Adrenal gland (tissue), 12 donors: Measurements from ENCODE around the gene TCF7L1. TPM values are rescaled to one million over a fixed set of nuclear protein-coding genes. Genes with fewer than 3 reads are reported as not detected.
"Not testable (repeated sequence)": the region's sequence is repeated elsewhere in the genome, so short reads cannot be mapped to it uniquely, and the experiment has no call there.

Source experiments
- DNase-seq, 7 donors: peaks; one replicate each; pipeline ENCODE4 v3.0.0-alpha.2; 2019 to 2020
- H3K27ac ChIP-seq, 5 donors: fragments of 200-600 bp; sonication (generic) in 4 of 5; 1 replicate in 3 of 5; 2 replicates in 2 of 5; pipeline versions ENCODE4 v1.5.1 to v1.8.0; 2016 to 2020; ENCODE audit warnings: mild to moderate bottlenecking in 1 of 5
- H3K27me3 ChIP-seq: fragments of 200-600 bp; 2 replicates; pipeline ENCODE4 v1.8.0; 2021
- H3K36me3 ChIP-seq, 2 donors: fragments of 200-600 bp; replicated peaks in 1 of 2; 1 replicate in 1 of 2; 2 replicates in 1 of 2; pipeline versions ENCODE4 v1.5.1 to v1.8.0; 2018 to 2022
- H3K4me1 ChIP-seq, 2 donors: fragments of 200-600 bp; replicated peaks in 1 of 2; 1 replicate in 1 of 2; 2 replicates in 1 of 2; pipeline versions ENCODE4 v1.5.1 to v1.8.0; 2018 to 2021
- H3K4me3 ChIP-seq, 4 donors: fragments of 200-600 bp; sonication (generic) in 3 of 4; one replicate each; pipeline ENCODE4 v1.5.1; 2016 to 2018
- H3K9me3 ChIP-seq, 3 donors: fragments of 200-600 bp; sonication (generic) in 1 of 3; replicated peaks in 1 of 3; 1 replicate in 2 of 3; 2 replicates in 1 of 3; pipeline versions ENCODE4 v1.5.1 to v1.8.0; 2016 to 2021
- POLR2A ChIP-seq, 2 donors: fragments of 450-650 bp; IDR thresholded peaks; one replicate each; pipeline ENCODE4 v1.6.1; 2017; ENCODE audit warnings: antibody characterized with exemption in 2 of 2, mild to moderate bottlenecking in 2 of 2, moderate library complexity in 1 of 2
- WGBS, 4 donors: extraction: QIAGEN DNeasy Blood & Tissue Kit in 2 of 4; methylation state at CpG; one replicate each; pipeline versions ENCODE4 v1.1.5 to v1.1.7; 2013 to 2017; 5-methylcytosine and 5-hydroxymethylcytosine counted together
- intact Hi-C, 2 donors: fragments of 100-400 bp; cut with DNase I; formaldehyde crosslinking; loops; one replicate each; pipeline versions ENCODE4 v1.14.1 to v1.15.0; 2022 to 2023
- polyA plus RNA-seq, 3 donors: library from polyadenylated mRNA; stranded (reverse); fragments of 200-250 nt in 2 of 3; fragments of 350-450 nt in 1 of 3; fragmentation: Illumina TruSeq in 1 of 3; extraction: RNeasy Lipid Tissue Mini Kit (QIAGEN cat#74804) in 1 of 3; gene quantifications; one replicate each; pipeline ENCODE4 v1.2.3, GENCODE V29; 2013 to 2014
- total RNA-seq, 9 donors: library from RNA; depleted of rRNA in 4 of 9; stranded (reverse); fragments of >200 nt in 4 of 9; fragments of 120-200 nt in 1 of 9; fragmentation: NEBNext Ultra II Directional in 1 of 9; extraction: Animal tissue kit (Norgen Biotek cat#: 25700) in 1 of 9; gene quantifications; one replicate each; pipeline versions ENCODE4 v1.1.0 to v1.2.4, GENCODE V29; 2013 to 2023
- TF ChIP-seq, protein P1 (sequence below), 6 experiments: fragments of 450-650 bp in 4 of 6; fragments of 200-600 bp in 2 of 6; sonication (generic) in 1 of 6; IDR thresholded peaks; 1 replicate in 5 of 6; 2 replicates in 1 of 6; pipeline versions ENCODE4 v1.5.1 to v1.8.0; 2016 to 2021; ENCODE audit warnings: antibody characterized with exemption in 6 of 6, mild to moderate bottlenecking in 2 of 6, moderate library complexity in 1 of 6
- donor health status: healthy with polysubstance abuse.
- donor health status: Bipolar disorder and iron deficiency.
- donor health status: DM: yes; HTN: yes; CAD: no.
- donor health status: DM: no; HTN: no; CAD: no.
- donor health status: DM: no; HTN: no; CAD: no.
- donor health status: DM: yes; HTN: yes; CAD: no.

TCF7L1 gene
- total and polyA plus RNA-seq, 12 donors, result 0.36 to 8.9 (median 3.2) TPM

- DNase-seq, result peak; percentile 93 to 95 (median 93)
- Histone ChIP-seq H3K9me3 (no peaks in the 10 kb centered on the region), H3K27me3 (no peaks in the 10 kb centered on the region), H3K4me3 (peak within 1 kb of the TSS; percentile 9 to 99 (median 82)), H3K27ac (peak within 1 kb of the TSS; percentile 89 to 99 (median 94)), H3K36me3 (peaks cover 0 to 22% of the 10 kb centered on the region in 2 donors), H3K4me1 (peaks cover 38 to 48% of the 10 kb centered on the region in 2 donors)
- WGBS, 4 donors, result 0 to 1% (median 1%) methylated on average over 28 to 57 of the region's 57 CpGs
- intact Hi-C loops, result no loop called here
- TF ChIP-seq, protein P1, sequence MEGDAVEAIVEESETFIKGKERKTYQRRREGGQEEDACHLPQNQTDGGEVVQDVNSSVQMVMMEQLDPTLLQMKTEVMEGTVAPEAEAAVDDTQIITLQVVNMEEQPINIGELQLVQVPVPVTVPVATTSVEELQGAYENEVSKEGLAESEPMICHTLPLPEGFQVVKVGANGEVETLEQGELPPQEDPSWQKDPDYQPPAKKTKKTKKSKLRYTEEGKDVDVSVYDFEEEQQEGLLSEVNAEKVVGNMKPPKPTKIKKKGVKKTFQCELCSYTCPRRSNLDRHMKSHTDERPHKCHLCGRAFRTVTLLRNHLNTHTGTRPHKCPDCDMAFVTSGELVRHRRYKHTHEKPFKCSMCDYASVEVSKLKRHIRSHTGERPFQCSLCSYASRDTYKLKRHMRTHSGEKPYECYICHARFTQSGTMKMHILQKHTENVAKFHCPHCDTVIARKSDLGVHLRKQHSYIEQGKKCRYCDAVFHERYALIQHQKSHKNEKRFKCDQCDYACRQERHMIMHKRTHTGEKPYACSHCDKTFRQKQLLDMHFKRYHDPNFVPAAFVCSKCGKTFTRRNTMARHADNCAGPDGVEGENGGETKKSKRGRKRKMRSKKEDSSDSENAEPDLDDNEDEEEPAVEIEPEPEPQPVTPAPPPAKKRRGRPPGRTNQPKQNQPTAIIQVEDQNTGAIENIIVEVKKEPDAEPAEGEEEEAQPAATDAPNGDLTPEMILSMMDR (IDR thresholded peaks at IDR 0.05), result peak in 2 of 6 experiments; percentile 9 to 19
- TF ChIP-seq POLR2A (IDR thresholded peaks at IDR 0.05), result peak; percentile 98 to 99
Observed at GRCh38 chr2:85327822-85328617, 194.8 kb downstream of the TCF7L1 start, which contains the start of gene TGOLN2. TSS of gene TGOLN2 (minus strand) at chr2:85327989. CDS start at chr2:85327962, 27 bp downstream.

DNA sequence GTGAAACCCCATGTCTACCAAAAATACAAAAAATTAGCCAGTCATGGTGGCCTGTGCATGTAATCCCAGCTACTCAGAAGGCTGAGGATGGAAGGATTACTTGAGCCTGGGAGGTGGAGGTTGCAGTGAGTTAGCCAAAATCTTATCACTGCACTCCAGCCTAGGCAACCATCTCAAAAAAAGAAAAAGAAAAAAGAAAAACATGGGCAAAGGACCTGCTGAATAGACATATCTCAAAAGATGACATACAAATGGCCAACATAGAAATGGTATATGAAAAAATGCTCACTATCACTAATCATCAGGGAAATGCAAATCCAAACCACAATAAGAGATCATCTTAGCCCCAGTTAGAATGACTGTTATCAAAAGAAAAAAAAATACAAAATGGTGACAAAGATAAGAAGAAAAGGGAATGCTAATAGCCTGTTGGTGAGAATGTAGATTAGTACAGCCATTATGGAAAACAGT lies 196.0 kb downstream of the TCF7L1 start:
- Histone ChIP-seq H3K36me3 (peaks cover 0 to 10% of the 10 kb centered on the region in 2 donors), H3K27me3 (no peaks in the 10 kb centered on the region), H3K27ac (no peak overlapping the region), H3K9me3 (no peaks in the 10 kb centered on the region), H3K4me1 (peaks cover 32 to 36% of the 10 kb centered on the region in 2 donors), H3K4me3 (no peak overlapping the region)
- no peak for DNase-seq
- intact Hi-C loops, result no loop called here
- TF ChIP-seq POLR2A (IDR thresholded peaks at IDR 0.05), result no peak
- TF ChIP-seq, protein P1 (IDR thresholded peaks at IDR 0.05), result no peak

DNA sequence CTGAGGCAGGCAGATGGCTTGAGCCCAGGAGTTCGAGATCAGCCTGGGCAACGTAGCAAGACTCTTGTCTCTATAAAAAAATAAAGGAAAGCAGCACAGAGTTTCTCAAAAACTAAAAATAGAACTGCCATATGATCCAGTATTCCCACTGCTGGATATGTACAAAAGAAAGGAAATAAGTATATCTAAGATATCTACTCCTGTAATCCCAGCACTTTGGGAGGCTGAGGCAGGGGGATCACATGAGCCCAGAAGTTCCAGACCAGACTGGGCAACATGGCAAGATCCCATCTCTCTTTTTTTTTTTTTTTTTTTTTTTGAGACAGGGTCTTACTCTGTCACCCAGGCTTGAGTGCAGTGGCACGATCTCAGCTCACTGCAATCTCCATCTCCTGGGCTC lies 196.5 kb downstream of the TCF7L1 start:
- H3K4me3 ChIP-seq, DNase-seq, H3K36me3 ChIP-seq, intact Hi-C loops, H3K27ac ChIP-seq, H3K9me3 ChIP-seq, H3K27me3 ChIP-seq: not testable (repeated sequence)
- H3K4me1 ChIP-seq, result peaks cover 27 to 31% of the 10 kb centered on the region in 2 donors
- WGBS, 4 donors, result 84 to 90% (median 87%) methylated on average over 3 of the region's 3 CpGs

DNA sequence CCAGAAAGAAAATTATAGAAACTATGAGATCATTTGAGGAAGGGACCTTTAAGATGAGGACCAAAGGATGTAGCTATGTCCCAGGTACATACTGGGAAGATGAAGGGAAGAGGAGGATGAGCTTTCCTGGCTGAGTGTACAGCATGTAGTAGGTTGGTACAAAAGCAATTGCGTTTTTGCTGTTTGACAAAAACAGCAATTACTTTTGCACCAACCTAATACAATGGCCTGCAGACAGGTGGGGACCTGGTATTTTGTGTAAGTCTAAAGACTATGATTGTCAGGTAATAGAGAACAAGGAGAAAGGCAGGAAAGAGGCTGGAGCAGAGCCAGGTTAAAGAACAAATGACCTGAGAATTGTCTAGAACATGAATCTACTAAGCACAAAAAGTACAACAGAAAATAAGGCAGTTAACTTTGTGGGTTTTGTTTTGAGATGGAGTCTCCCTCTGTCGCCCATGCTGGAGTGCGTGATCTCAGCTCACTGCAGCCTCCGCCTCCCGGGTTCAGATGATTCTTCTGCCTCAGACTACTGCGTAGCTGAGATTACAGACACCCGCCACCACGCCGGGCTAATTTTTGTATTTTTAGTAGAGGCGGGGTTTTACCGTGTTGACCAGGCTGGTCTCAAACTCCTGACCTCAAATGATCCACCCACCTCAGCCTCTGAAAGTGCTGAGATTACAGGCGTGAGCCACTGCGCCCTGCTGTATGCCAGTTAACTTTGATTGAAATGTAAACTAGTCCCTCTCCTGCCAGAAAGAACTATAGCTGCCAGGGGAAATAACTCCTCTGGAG lies 197.8 kb downstream of the TCF7L1 start:
- peaks cover 14 to 17% of the 10 kb centered on the region in 2 donors for H3K4me1 ChIP-seq
- no peak for TF ChIP-seq POLR2A (IDR thresholded peaks at IDR 0.05)
- TF ChIP-seq, protein P1 (IDR thresholded peaks at IDR 0.05), result no peak
- peaks cover 0 to 2% of the 10 kb centered on the region in 2 donors for H3K36me3 ChIP-seq
- 82 to 87% (median 86%) methylated on average over 13 of the region's 13 CpGs for WGBS, 4 donors
- H3K9me3 ChIP-seq, result no peaks in the 10 kb centered on the region
- no peak for DNase-seq
- H3K27me3 ChIP-seq, result no peaks in the 10 kb centered on the region
- intact Hi-C loops, result no loop called here
- no peak overlapping the region for H3K4me3 ChIP-seq
- no peak overlapping the region for H3K27ac ChIP-seq

DNA sequence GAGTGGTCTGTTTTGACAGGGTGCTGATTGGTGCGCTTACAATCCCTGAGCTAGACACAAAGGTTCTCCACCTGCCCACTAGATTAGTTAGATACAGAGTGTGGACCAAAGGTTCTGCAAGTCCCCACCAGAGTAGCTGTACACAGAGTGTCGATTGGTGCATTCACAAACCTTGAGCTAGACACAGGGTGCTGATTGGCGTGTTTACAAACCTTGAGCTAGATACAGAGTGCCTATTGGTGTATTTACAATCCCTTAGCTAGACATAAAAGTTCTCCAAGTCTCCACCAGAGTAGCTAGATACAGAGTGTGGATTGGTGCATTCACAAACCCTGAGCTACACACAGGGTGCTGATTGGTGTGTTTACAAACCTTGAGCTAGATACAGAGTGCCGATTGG lies 200.7 kb downstream of the TCF7L1 start:
- intact Hi-C loops, H3K9me3 ChIP-seq, H3K4me3 ChIP-seq, H3K4me1 ChIP-seq, H3K27ac ChIP-seq, H3K36me3 ChIP-seq, DNase-seq, H3K27me3 ChIP-seq: not testable (repeated sequence)
- 90 to 98% (median 92%) methylated on average over 3 to 4 of the region's 4 CpGs for WGBS, 4 donors
